ENCODE results near the gene PLCG1.

DNA sequence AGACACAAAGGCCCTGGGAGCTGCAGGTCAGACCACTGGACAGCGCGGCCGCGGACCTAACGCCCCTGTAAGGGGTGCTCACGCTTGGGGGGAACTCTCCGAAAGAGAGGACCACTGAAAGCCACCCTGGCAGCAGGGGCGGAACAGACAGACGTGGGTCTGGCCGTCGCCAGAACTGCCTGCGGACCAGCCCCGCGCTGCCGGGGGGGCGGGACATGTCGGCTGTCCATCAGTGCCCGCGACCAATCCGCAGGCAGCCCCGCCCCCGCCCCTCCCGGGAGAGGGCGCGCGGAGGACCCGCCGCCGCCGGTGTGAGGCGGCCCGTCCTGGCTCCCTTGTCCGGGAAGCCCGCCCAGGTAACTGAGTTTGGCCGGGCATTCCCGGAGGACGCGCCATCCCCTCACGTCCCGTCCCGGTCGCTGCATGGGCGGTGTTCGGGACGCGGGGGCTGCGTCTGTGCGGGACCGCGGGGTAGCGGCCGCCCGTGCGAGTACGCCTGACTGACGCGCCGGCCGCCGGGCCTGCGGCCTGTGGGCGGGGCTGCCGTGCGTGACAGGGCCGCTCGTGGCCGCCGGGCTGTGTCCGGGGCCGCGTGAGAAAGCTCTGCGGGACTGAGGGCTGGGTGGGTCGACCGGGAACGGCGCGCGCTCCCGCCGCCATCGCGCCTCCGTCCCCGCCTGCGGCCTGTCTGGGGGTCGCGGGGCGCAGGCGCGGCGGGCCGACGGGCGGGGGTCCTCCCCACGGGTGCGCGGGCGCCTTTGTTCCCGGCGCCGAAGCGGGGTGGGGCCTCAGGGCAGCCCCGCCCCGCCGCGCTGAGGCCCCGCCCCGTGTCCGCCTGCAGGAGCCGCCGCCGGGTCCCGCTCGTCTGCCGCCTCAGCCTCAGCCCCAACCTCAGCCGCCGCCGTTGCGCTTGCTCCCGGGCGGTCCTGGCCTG, at the start of gene PLCG1:
- TF ChIP-seq CTCF (IDR thresholded peaks at IDR 0.05 in 2 of 3, conservative IDR thresholded peaks at IDR 0.05 in 1 of 3; ENCODE audit: insufficient read depth in 2 of 3, low read depth in 1 of 3, low read length in 3 of 3) (no peak), ZBTB2 (IDR thresholded peaks at IDR 0.05) (no peak), CBX3 (IDR thresholded peaks at IDR 0.05; ENCODE audit: borderline replicate concordance in 1 of 2, low read length in 2 of 2) (no peak), STAT5B (CRISPR knock-in tag; IDR thresholded peaks at IDR 0.05) (no peak), EZH2 (IDR thresholded peaks at IDR 0.05; ENCODE audit: borderline replicate concordance, low read depth, low read length) (no peak), GATA2 (CRISPR knock-in tag; IDR thresholded peaks at IDR 0.05) (no peak)
